ENCODE measurements around the gene LILRB3.
"Not testable (repeated sequence)": the region's sequence is repeated elsewhere in the genome, so short reads cannot be mapped to it uniquely, and the experiment has no call there.

DNA sequence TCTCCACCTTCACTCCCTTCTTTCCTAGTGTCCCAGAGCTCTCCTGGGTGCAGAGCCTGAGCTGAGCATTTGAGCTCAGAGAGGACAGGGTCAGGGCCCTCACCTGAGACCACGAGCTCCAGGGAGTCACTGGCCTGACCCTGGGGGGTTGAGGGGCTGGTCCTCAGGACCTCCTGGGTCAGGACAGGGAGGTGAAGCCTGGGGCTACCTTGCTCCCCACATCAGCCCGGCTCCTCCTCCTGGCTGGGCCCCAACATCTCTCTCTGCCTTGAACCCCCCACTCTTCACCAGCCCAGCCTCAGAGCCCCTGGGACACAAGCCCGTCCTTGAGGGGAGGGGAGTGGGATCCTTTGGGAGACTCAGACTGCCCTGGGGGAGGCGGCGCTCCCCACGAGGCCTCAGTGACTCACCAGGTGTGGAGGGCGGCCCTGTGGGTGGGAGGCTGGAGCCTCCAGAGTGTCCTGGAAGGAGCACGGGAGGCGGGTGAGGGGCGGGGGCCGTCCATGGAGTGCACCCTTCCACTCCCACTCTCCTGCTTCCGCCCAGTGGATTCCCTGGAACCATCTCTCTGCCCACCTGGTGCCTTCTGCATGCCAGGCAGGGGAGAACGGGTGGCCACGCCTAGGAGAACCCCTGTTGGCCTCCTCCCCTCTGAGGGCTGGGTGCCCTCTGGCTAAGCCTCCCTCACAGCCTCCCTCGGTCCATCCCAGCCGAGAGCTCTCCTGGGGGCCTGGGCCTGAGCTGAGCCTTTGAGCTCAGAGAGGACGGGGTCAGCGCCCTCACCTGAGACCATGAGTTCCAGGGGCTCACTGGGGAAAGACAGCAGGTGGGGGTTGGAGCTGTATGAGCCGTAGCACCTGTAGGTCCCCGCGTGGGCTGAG, 16.9 kb upstream of the LILRB3 start:
- not testable (repeated sequence) for TF ChIP-seq CTCF (IDR thresholded peaks at IDR 0.05 in 4 of 5, conservative IDR thresholded peaks at IDR 0.05 in 1 of 5); POLR2A (IDR thresholded peaks at IDR 0.05)

Measured in gastrocnemius medialis (tissue), 4 donors.